AG04450 (cell line): Measurements from ENCODE around the gene ABI1. TPM values are rescaled to one million over a fixed set of nuclear protein-coding genes. Genes with fewer than 3 reads are reported as not detected.

Source experiments
- CTCF ChIA-PET: fragments of 300-600, 350-600 bp; formaldehyde crosslinking; extraction: SDS; loops from one replicate; lab custom pipeline; 2022; ENCODE audit warnings: antibody characterized with exemption, inconsistent platforms; lab: Charles Lee
- POLR2A ChIA-PET: fragments of 350-600 bp; formaldehyde crosslinking; extraction: SDS; loops from one replicate; lab custom pipeline; 2021; ENCODE audit warnings: antibody characterized with exemption, inconsistent platforms; lab: Yijun Ruan, JAX
- DNase-seq: peaks from one replicate; pipeline ENCODE4 v3.0.0-alpha.2; 2011; ENCODE audit warnings: low read depth, low spot score
- H3K27ac ChIP-seq: one replicate; pipeline ENCODE4 v1.5.1; 2012; ENCODE audit warnings: low read depth, low read length, control low read depth
- H3K27me3 ChIP-seq: one replicate; pipeline ENCODE4 v1.6.0; 2012; ENCODE audit warnings: low read length; ENCODE audit not compliant: control insufficient read depth, insufficient read depth
- H3K4me3 ChIP-seq: 2 replicates; pipeline ENCODE4 v1.5.1; 2011; ENCODE audit warnings: mild to moderate bottlenecking, low read depth, low read length, control low read depth
- H3K9me3 ChIP-seq: 2 replicates; pipeline ENCODE4 v1.5.1; 2012; ENCODE audit warnings: low read length; ENCODE audit not compliant: control insufficient read depth, insufficient read depth
- CTCF ChIP-seq: IDR thresholded peaks from 2 replicates; pipeline ENCODE4 v1.5.1; 2011; ENCODE audit warnings: low read depth, low read length, control low read depth, inconsistent platforms
- polyA plus RNA-seq: library from polyadenylated mRNA; depleted of rRNA; stranded (reverse); fragments of >200 nt; gene quantifications from 2 replicates; pipeline ENCODE4 v1.2.3, GENCODE V29; 2011

ABI1 gene
- polyA plus RNA-seq, 1 experiment, result 64.2 TPM

- Histone ChIP-seq H3K27me3 (no peaks in the 10 kb centered on the region), H3K4me3 (no peak overlapping the region), H3K9me3 (no peaks in the 10 kb centered on the region; the same call in 1 of the 2 replicates), H3K27ac (no peak overlapping the region)
- CTCF ChIA-PET, result interaction anchor here (0.8 to 1.5 kb wide), 3 partner anchors 9 to 106 kb away, joined by 3 to 4 read pairs (median 3); no protein-coding TSS in a partner anchor
- POLR2A ChIA-PET, result no interaction called here
- no peak for TF ChIP-seq CTCF
- no peak for DNase-seq
These were observed 28.8 kb downstream of the ABI1 start for GRCh38 chr10:26831936-26832335.

- POLR2A ChIA-PET, result no interaction called here
- Histone ChIP-seq H3K4me3 (no peak overlapping the region), H3K9me3 (no peaks in the 10 kb centered on the region; the same call in 1 of the 2 replicates), H3K27ac (no peak overlapping the region), H3K27me3 (no peaks in the 10 kb centered on the region)
- TF ChIP-seq CTCF, result no peak
- CTCF ChIA-PET, result interaction anchor here (0.7 kb wide), 1 partner anchor 21 kb away, joined by 4 read pairs; no protein-coding TSS in a partner anchor
- no peak for DNase-seq
These were observed 30.8 kb downstream of the ABI1 start for GRCh38 chr10:26829810-26830515.

GRCh38 chr10:26824015-26824690 is 36.6 kb downstream of the ABI1 start:
- H3K27me3 ChIP-seq, result no peaks in the 10 kb centered on the region
- no peak for DNase-seq
- TF ChIP-seq CTCF, result no peak
- H3K9me3 ChIP-seq, result no peaks in the 10 kb centered on the region
- H3K27ac ChIP-seq, result no peak overlapping the region
- H3K4me3 ChIP-seq, result no peak overlapping the region
- POLR2A ChIA-PET, result no interaction called here
- CTCF ChIA-PET, result interaction anchor here (0.5 to 1.5 kb wide), 3 partner anchors 10 to 58 kb away, joined by 4 to 9 read pairs (median 5); partner anchors contain the start of gene ABI1

- CTCF ChIA-PET, result interaction anchor here (1.2 kb wide), 2 partner anchors 40 to 60 kb away, joined by 3 to 4 read pairs; no protein-coding TSS in a partner anchor
- H3K4me3 ChIP-seq, result no peak overlapping the region
- H3K27ac ChIP-seq, result no peak overlapping the region
These were observed 38.8 kb downstream of the ABI1 start for GRCh38 chr10:26821699-26822570.

More at GRCh38 chr10:26821699-26822570, 38.8 kb downstream of the ABI1 start:
- TF ChIP-seq CTCF, result no peak
- POLR2A ChIA-PET, result no interaction called here
- no peaks in the 10 kb centered on the region for H3K27me3 ChIP-seq
- no peak for DNase-seq
- H3K9me3 ChIP-seq, result no peaks in the 10 kb centered on the region
